GM21423 (cell line): ENCODE measurements around the gene C1QC.

Experiments used
- ATAC-seq: cut with Tn5 transposase; IDR thresholded peaks from one replicate; pipeline ENCODE4 v1.9.1; 2021; ENCODE audit warnings: mild to moderate bottlenecking, moderate library complexity; ENCODE audit not compliant: unreplicated experiment

The C1QC gene

GRCh38 chr1:22677931-22678896, 34.8 kb downstream of the C1QC start:
- ATAC-seq, result no peak

- no peak for ATAC-seq
Observed at GRCh38 chr1:22680726-22681125, 37.3 kb downstream of the C1QC start.

- no peak for ATAC-seq
Observed at GRCh38 chr1:22681556-22682276, 38.3 kb downstream of the C1QC start.

GRCh38 chr1:22683547-22683946, 40.1 kb downstream of the C1QC start:
- no peak for ATAC-seq

GRCh38 chr1:22685591-22686059, 42.2 kb downstream of the C1QC start:
- ATAC-seq, result no peak

GRCh38 chr1:22687191-22687590, 43.8 kb downstream of the C1QC start:
- no peak for ATAC-seq

GRCh38 chr1:22688466-22688865, 45.0 kb downstream of the C1QC start:
- no peak for ATAC-seq

- no peak for ATAC-seq
Observed at GRCh38 chr1:22689505-22689904, 46.1 kb downstream of the C1QC start.

GRCh38 chr1:22691031-22691753, 47.8 kb downstream of the C1QC start:
- ATAC-seq, result no peak

- ATAC-seq, result no peak
Observed at GRCh38 chr1:22694172-22694571, 50.7 kb downstream of the C1QC start.

- no peak for ATAC-seq
Observed at GRCh38 chr1:22696610-22697009, 53.2 kb downstream of the C1QC start.
